Ovary (tissue), 3 donors: ENCODE measurements around the gene CACFD1.
"Not testable (repeated sequence)": the region's sequence is repeated elsewhere in the genome, so short reads cannot be mapped to it uniquely, and the experiment has no call there.

ENCODE experiments used
- CTCF ChIP-seq, 3 donors: fragments of 450-650 bp in 2 of 3; fragments of 200-600 bp in 1 of 3; IDR thresholded peaks; one replicate each; pipeline versions ENCODE4 v1.5.1 to v1.8.0; 2016 to 2022; ENCODE audit warnings: antibody characterized with exemption in 3 of 3, mild to moderate bottlenecking in 1 of 3
- EP300 ChIP-seq: sonication (generic); formaldehyde crosslinking; IDR thresholded peaks from one replicate; pipeline ENCODE4 v1.6.1; 2017; ENCODE audit warnings: antibody characterized with exemption
- donor health status: DM: no; HTN: no; CAD: no.

DNA sequence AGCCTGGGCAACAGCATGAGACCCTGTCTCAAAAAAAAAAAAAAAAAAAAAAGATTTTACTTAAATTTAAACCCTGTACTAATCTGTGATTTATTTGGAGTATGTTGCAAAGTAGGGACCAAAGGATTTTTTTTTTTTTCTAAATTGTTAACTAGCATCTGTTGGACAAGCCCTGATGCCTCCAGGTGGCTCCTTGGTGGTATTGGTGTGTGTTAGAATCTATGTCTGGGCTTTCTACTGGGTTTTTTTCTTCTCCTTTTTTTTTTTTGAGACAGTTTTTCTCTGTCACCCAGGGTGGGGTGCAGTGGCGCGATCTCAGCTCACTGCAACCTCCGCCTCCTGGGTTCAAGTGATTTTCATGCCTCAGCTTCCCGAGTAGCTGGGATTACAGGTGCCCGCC is 7.9 kb upstream of the CACFD1 start:
- TF ChIP-seq CTCF (IDR thresholded peaks at IDR 0.05); EP300: not testable (repeated sequence)
